Breast epithelium (tissue), 4 donors: ENCODE data around the gene VSIG10L. TPM values are rescaled to one million over a fixed set of nuclear protein-coding genes. Genes with fewer than 3 reads are reported as not detected.

Source experiments
- DNase-seq, 2 donors: peaks; one replicate each; pipeline ENCODE4 v3.0.0-alpha.2; 2019; ENCODE audit warnings: low spot score in 2 of 2
- H3K27ac ChIP-seq, 2 donors: fragments of 200-600 bp; sonication (generic) in 1 of 2; one replicate each; pipeline ENCODE4 v1.5.1; 2016 to 2019; ENCODE audit warnings: mild to moderate bottlenecking in 1 of 2
- H3K27me3 ChIP-seq, 2 donors: fragments of 200-600 bp; sonication (generic) in 1 of 2; one replicate each; pipeline versions ENCODE4 v1.5.1 to v1.6.0; 2017 to 2019; ENCODE audit warnings: control low read depth in 1 of 2, mild to moderate bottlenecking in 1 of 2
- H3K36me3 ChIP-seq: fragments of 200-600 bp; one replicate; pipeline ENCODE4 v1.5.1; 2019
- H3K4me1 ChIP-seq, 2 donors: fragments of 200-600 bp; sonication (generic); one replicate each; pipeline ENCODE4 v1.5.1; 2016 to 2019; ENCODE audit warnings: control low read depth in 1 of 2
- H3K4me3 ChIP-seq, 3 donors: fragments of 200-600 bp; sonication (generic); 1 replicate in 2 of 3; 2 replicates in 1 of 3; pipeline ENCODE4 v1.5.1; 2016 to 2019; ENCODE audit warnings: mild to moderate bottlenecking in 3 of 3, moderate library complexity in 2 of 3
- H3K9me3 ChIP-seq, 2 donors: fragments of 200-600 bp; sonication (generic) in 1 of 2; one replicate each; pipeline ENCODE4 v1.5.1; 2016 to 2019; ENCODE audit warnings: control low read depth in 1 of 2
- POLR2A ChIP-seq: fragments of 450-650 bp; IDR thresholded peaks from one replicate; pipeline ENCODE4 v1.6.1; 2016; ENCODE audit warnings: antibody characterized with exemption, mild to moderate bottlenecking, moderate library complexity
- POLR2AphosphoS5 ChIP-seq, 3 donors: sonication (generic); formaldehyde crosslinking; IDR thresholded peaks; one replicate each; pipeline ENCODE4 v1.6.1; 2017; ENCODE audit warnings: antibody characterized with exemption in 3 of 3
- intact Hi-C: fragments of 100-400 bp; cut with DNase I; formaldehyde crosslinking; loops from one replicate; pipeline ENCODE4 v1.15.1; 2023; ENCODE audit warnings: low total_unique reads
- total RNA-seq, 3 donors: library from RNA; depleted of rRNA; stranded (reverse); fragments of >200 nt; gene quantifications; one replicate each; pipeline ENCODE4 v1.1.0, GENCODE V29; 2016
- TF ChIP-seq, protein P1 (sequence below), 3 donors: fragments of 450-650 bp; IDR thresholded peaks; one replicate each; pipeline ENCODE4 v1.5.1; 2016 to 2017; ENCODE audit warnings: antibody characterized with exemption in 3 of 3, mild to moderate bottlenecking in 3 of 3, moderate library complexity in 3 of 3

The VSIG10L gene
- total RNA-seq: 1 to 10 TPM; 1.3 to 1.8 (median 1.8) TPM

DNA sequence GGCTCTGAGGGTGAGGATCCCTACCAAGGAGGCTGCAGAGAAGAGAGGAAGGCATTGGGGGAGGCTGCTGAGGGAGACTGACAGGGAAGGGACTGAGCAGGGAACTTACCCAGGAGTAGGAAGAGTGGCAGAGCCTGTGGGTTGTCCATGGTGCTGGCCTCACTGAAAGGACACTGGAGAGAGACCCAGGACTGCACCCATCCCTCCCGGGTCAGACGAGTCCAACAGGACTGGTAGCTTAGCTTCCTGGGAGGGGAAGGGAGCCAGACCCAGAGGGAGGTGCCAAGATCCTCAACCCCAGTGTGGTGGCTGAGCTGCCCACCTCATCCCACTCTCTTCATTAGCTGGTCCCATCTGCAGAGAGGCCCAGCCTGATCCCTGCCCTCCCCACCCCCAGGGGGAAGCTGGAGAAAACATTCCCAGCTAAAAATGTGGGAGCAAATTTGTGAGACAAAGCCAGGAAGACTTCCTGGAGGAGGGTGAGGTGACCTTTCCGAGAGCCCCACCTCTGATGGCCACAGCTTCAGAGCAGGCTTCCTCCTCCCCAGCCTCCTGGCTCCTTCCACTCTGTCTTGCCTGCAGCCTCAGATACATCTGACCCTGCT lies at the start of gene VSIG10L:
Gene VSIG10L (minus strand): TSS at position 164 of the 605 bp plus-strand sequence. CDS start 15 bp downstream, at position 149.
- Histone ChIP-seq H3K36me3 (no peaks in the 10 kb centered on the region), H3K27ac (peak within 1 kb of the TSS in 1 of 2 donors; percentile 12)
- intact Hi-C loops: no loop called here

DNA sequence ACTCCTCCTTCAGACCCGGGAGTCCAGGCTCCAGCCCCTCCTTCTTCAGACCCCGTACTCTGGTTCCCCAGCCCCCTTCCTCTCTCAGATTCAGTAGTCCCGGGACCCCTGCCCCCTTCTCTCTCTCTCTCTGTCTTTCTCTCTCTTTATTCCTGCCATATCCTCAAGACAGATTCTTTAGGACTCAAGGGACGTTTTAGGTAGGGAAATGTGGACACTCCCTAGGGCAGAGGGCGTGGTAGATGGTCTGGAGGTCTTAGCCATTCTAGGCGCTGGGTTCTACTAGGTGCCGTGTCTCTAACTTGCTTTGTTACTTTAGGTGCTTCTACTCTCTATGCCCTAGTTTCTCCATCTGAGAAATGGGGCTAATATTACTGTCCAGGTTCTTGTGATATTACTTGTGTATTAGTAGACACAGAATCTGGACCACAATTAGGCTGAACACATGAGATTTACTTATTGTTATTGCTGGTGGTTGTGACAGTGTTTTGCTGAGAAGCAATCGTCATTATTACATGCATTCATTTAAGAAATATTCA lies 49.2 kb upstream of the VSIG10L start:
- no peak overlapping the region for H3K4me3 ChIP-seq
- TF ChIP-seq POLR2A (no peak), POLR2AphosphoS5 (IDR thresholded peaks at IDR 0.05) (no peak)
- TF ChIP-seq, protein P1, sequence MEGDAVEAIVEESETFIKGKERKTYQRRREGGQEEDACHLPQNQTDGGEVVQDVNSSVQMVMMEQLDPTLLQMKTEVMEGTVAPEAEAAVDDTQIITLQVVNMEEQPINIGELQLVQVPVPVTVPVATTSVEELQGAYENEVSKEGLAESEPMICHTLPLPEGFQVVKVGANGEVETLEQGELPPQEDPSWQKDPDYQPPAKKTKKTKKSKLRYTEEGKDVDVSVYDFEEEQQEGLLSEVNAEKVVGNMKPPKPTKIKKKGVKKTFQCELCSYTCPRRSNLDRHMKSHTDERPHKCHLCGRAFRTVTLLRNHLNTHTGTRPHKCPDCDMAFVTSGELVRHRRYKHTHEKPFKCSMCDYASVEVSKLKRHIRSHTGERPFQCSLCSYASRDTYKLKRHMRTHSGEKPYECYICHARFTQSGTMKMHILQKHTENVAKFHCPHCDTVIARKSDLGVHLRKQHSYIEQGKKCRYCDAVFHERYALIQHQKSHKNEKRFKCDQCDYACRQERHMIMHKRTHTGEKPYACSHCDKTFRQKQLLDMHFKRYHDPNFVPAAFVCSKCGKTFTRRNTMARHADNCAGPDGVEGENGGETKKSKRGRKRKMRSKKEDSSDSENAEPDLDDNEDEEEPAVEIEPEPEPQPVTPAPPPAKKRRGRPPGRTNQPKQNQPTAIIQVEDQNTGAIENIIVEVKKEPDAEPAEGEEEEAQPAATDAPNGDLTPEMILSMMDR (IDR thresholded peaks at IDR 0.05): no peak
- no peaks in the 10 kb centered on the region for H3K4me1 ChIP-seq
- intact Hi-C loops: loop anchor here (2.0 kb wide), 1 partner anchor 46 kb away; no protein-coding TSS in a partner anchor
- no peaks in the 10 kb centered on the region for H3K9me3 ChIP-seq
- H3K36me3 ChIP-seq: no peaks in the 10 kb centered on the region
- no peak for DNase-seq
- H3K27ac ChIP-seq: no peak overlapping the region
- no peaks in the 10 kb centered on the region for H3K27me3 ChIP-seq

More for the DNA sequence above, at the start of gene VSIG10L:
- Histone ChIP-seq H3K4me3 (no peak within 1 kb of the TSS), H3K27me3 (no peaks in the 10 kb centered on the region), H3K9me3 (no peaks in the 10 kb centered on the region), H3K4me1 (no peaks in the 10 kb centered on the region)
- TF ChIP-seq POLR2A (no peak), POLR2AphosphoS5 (IDR thresholded peaks at IDR 0.05) (no peak)
- TF ChIP-seq, protein P1 (IDR thresholded peaks at IDR 0.05): no peak
- no peak for DNase-seq

DNA sequence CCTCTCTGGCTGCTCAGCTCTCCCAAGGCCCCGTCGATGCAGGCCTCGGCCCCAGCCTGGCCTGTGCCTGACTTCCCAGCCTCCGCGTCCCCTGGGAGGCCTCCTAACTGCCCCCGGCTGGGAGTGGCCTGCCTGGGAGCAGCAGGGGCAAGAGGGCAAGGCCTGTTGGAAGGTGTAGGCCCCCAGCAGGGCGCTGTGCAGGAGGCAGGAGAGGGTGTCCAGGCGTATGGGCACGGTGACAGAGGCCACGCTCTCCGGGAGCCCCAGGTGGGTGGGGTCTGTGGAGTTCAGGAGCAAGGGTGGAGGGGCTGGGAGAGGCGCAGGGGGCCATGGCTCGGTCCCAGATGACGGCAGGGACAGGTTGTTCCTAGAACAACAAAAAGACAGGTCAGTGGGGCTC lies 47.2 kb upstream of the VSIG10L start:
- DNase-seq: no peak
- Histone ChIP-seq H3K36me3 (no peaks in the 10 kb centered on the region), H3K9me3 (no peaks in the 10 kb centered on the region), H3K4me1 (no peaks in the 10 kb centered on the region), H3K4me3 (no peak overlapping the region), H3K27me3 (no peaks in the 10 kb centered on the region), H3K27ac (no peak overlapping the region)
- intact Hi-C loops: no loop called here
- TF ChIP-seq POLR2A (no peak), POLR2AphosphoS5 (IDR thresholded peaks at IDR 0.05) (no peak)
- TF ChIP-seq, protein P1 (IDR thresholded peaks at IDR 0.05): no peak

DNA sequence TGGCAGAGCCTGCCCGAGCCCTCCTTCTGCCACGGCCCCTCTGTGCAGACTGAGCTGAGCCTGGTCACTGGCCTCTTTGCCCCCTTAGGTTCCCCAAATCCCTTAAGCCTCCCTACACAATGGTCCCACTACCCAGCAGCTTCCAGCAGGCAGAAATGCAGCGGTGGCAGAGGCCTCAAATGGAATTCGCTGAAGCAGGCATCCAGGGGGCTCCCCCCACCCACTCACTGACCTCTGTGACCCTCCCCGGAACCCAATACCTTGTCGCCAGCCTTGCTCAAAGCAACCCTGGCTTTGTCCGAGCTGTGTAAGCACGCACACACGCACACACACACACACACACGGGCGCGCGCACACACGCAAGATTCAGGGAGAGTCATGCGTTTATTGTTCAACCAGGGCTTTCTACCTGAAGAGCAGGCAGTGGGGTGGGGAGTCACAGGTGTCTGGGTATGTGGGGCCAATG lies 46.0 kb upstream of the VSIG10L start, which contains the start of gene LIM2:
Gene LIM2 (minus strand): TSS at position 51 of the 466 bp plus-strand sequence. CDS start 531 bp downstream, outside the sequence.
- no peak within 1 kb of the TSS for H3K4me3 ChIP-seq
- TF ChIP-seq, protein P1 (IDR thresholded peaks at IDR 0.05): no peak
- TF ChIP-seq POLR2A (no peak), POLR2AphosphoS5 (IDR thresholded peaks at IDR 0.05) (no peak)

DNA sequence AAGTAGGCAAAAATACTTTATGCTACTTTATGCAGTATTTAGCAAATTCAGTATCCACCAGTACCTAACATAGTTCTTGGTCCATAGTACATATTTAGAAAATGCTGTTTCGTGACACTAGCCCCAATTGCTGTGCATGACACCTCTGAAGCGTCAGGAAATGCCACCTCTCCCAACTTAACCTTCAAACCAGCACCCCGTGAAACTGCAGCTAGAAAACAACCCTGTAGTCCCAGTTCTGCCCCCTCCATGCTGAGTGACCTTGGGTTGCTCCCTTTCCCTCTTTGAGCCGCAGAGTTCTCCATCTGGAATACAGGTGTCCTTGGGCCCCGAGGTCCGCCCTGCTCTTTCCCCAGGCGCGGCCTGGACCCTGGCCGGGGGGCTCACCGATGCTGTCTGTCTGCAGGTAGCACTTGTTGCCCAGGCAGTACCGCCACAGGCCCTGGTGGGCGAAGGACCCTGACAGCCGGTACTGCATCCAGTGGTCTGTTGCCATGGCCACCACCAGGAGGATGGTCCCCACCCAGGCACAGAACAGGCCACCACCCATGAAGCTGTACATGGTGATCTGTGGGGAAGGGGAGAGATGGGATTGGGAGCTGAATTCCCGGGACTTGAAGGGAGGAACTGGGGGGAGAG lies 45.1 kb upstream of the VSIG10L start:
- Histone ChIP-seq H3K27me3 (no peaks in the 10 kb centered on the region), H3K4me1 (no peaks in the 10 kb centered on the region), H3K27ac (no peak overlapping the region), H3K36me3 (no peaks in the 10 kb centered on the region), H3K4me3 (no peak overlapping the region), H3K9me3 (no peaks in the 10 kb centered on the region)
- intact Hi-C loops: no loop called here
- no peak for TF ChIP-seq POLR2AphosphoS5 (IDR thresholded peaks at IDR 0.05)
- no peak for TF ChIP-seq POLR2A
- TF ChIP-seq, protein P1 (IDR thresholded peaks at IDR 0.05): no peak
- DNase-seq: no peak

More for the DNA sequence above, 46.0 kb upstream of the VSIG10L start, which contains the start of gene LIM2:
- no peak for DNase-seq
- Histone ChIP-seq H3K9me3 (no peaks in the 10 kb centered on the region), H3K4me1 (no peaks in the 10 kb centered on the region), H3K27ac (no peak within 1 kb of the TSS), H3K36me3 (no peaks in the 10 kb centered on the region), H3K27me3 (no peaks in the 10 kb centered on the region)
- intact Hi-C loops: no loop called here
